MCF 10A (cell line): ENCODE data around the gene ZBTB44. TPM values are rescaled to one million over a fixed set of nuclear protein-coding genes. Genes with fewer than 3 reads are reported as not detected.
"Not testable (repeated sequence)": the region's sequence is repeated elsewhere in the genome, so short reads cannot be mapped to it uniquely, and the experiment has no call there.

Experiments used
- BruUV-seq: library from RNA; stranded (reverse); fragments of 400-500 nt; replicated peaks from 2 replicates; lab custom pipeline; 2021; lab: Mats Ljungman, UMichigan
- CTCF ChIA-PET: fragments of 300-600 bp; sonication (Branson Sonifier 250); formaldehyde crosslinking; extraction: SDS; loops from one replicate; lab custom pipeline; 2021; ENCODE audit warnings: antibody characterized with exemption, inconsistent platforms; lab: Yijun Ruan, JAX
- POLR2A ChIA-PET: fragments of 300-600, 350-650 bp; sonication (Branson Sonifier 250); formaldehyde crosslinking; extraction: SDS; loops from one replicate; lab custom pipeline; 2020; ENCODE audit warnings: antibody characterized with exemption, inconsistent platforms; lab: Yijun Ruan, JAX
- DNase-seq: peaks from one replicate; pipeline ENCODE4 v3.0.0-alpha.2; 2018; ENCODE audit not compliant: unreplicated experiment
- H3K27ac Mint-ChIP-seq: one replicate; pipeline ENCODE4 v1.8.0; 2022; ENCODE audit warnings: mild to moderate bottlenecking, low read depth, mixed read lengths; ENCODE audit not compliant: unreplicated experiment
- H3K27me3 Mint-ChIP-seq: one replicate; pipeline ENCODE4 v1.8.0; 2022; ENCODE audit warnings: mixed read lengths; ENCODE audit not compliant: insufficient read depth, unreplicated experiment
- H3K36me3 Mint-ChIP-seq: one replicate; pipeline ENCODE4 v1.8.0; 2022; ENCODE audit warnings: mild to moderate bottlenecking, moderate library complexity, mixed read lengths; ENCODE audit not compliant: insufficient read depth, unreplicated experiment
- H3K4me1 Mint-ChIP-seq: one replicate; pipeline ENCODE4 v1.8.0; 2022; ENCODE audit warnings: mixed read lengths; ENCODE audit not compliant: insufficient read depth, unreplicated experiment
- H3K4me3 Mint-ChIP-seq: one replicate; pipeline ENCODE4 v1.8.0; 2022; ENCODE audit warnings: mild to moderate bottlenecking, moderate library complexity, mixed read lengths; ENCODE audit not compliant: unreplicated experiment
- H3K9me3 Mint-ChIP-seq: one replicate; pipeline ENCODE4 v1.8.0; 2022; ENCODE audit warnings: mixed read lengths; ENCODE audit not compliant: unreplicated experiment
- intact Hi-C: fragments of 100-400 bp; cut with micrococcal nuclease; formaldehyde crosslinking; loops from 2 replicates; pipeline ENCODE4 v1.14.1; 2022
- total RNA-seq: library from RNA; stranded (reverse); gene quantifications from 2 replicates; pipeline ENCODE4 v1.2.3, GENCODE V29; 2022
- TF ChIP-seq, protein P1 (sequence below): fragments of 200-600 bp; IDR thresholded peaks from one replicate; pipeline ENCODE4 v1.8.0; 2022; ENCODE audit warnings: antibody characterized with exemption, mild to moderate bottlenecking; ENCODE audit not compliant: unreplicated experiment

The ZBTB44 gene
- total RNA-seq, 1 experiment from 2014 or later, result 28.5 TPM

- H3K27ac Mint-ChIP-seq, result no peak overlapping the region
- ChIA-PET CTCF (interaction anchor here (0.8 to 1.3 kb wide), 2 partner anchors 9 to 14 kb away, joined by 3 to 6 read pairs; no protein-coding TSS in a partner anchor), POLR2A (interaction anchor here (0.7 kb wide), 1 partner anchor 9 kb away, joined by 10 read pairs; no protein-coding TSS in a partner anchor)
Observed at GRCh38 chr11:130295657-130296056, 19.1 kb downstream of the ZBTB44 start.

GRCh38 chr11:130282111-130282510 is 32.6 kb downstream of the ZBTB44 start:
- POLR2A ChIA-PET, result no interaction called here
- BruUV-seq, result no TSS peak
- peaks cover 12% of the 10 kb centered on the region for H3K4me1 Mint-ChIP-seq

More at GRCh38 chr11:130295657-130296056, 19.1 kb downstream of the ZBTB44 start:
- TF ChIP-seq, protein P1, sequence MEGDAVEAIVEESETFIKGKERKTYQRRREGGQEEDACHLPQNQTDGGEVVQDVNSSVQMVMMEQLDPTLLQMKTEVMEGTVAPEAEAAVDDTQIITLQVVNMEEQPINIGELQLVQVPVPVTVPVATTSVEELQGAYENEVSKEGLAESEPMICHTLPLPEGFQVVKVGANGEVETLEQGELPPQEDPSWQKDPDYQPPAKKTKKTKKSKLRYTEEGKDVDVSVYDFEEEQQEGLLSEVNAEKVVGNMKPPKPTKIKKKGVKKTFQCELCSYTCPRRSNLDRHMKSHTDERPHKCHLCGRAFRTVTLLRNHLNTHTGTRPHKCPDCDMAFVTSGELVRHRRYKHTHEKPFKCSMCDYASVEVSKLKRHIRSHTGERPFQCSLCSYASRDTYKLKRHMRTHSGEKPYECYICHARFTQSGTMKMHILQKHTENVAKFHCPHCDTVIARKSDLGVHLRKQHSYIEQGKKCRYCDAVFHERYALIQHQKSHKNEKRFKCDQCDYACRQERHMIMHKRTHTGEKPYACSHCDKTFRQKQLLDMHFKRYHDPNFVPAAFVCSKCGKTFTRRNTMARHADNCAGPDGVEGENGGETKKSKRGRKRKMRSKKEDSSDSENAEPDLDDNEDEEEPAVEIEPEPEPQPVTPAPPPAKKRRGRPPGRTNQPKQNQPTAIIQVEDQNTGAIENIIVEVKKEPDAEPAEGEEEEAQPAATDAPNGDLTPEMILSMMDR, result no peak
- H3K27me3 Mint-ChIP-seq, result no peaks in the 10 kb centered on the region
- peaks cover under 1% of the 10 kb centered on the region for H3K36me3 Mint-ChIP-seq
- H3K4me1 Mint-ChIP-seq, result peaks cover 5% of the 10 kb centered on the region
- no peaks in the 10 kb centered on the region for H3K9me3 Mint-ChIP-seq
- H3K4me3 Mint-ChIP-seq, result no peak overlapping the region
- intact Hi-C loops, result no loop called here
- no peak for DNase-seq
- no TSS peak for BruUV-seq

GRCh38 chr11:130281341-130281740 is 33.4 kb downstream of the ZBTB44 start:
- intact Hi-C loops, BruUV-seq, H3K4me3 Mint-ChIP-seq, H3K27me3 Mint-ChIP-seq, DNase-seq, POLR2A ChIA-PET, H3K27ac Mint-ChIP-seq, H3K9me3 Mint-ChIP-seq: not testable (repeated sequence)
- CTCF ChIA-PET, result interaction anchor here (0.5 to 0.7 kb wide), 3 partner anchors 11 to 521 kb away, joined by 3 to 6 read pairs (median 3); no protein-coding TSS in a partner anchor
- peaks cover 12% of the 10 kb centered on the region for H3K36me3 Mint-ChIP-seq
- peaks cover 12% of the 10 kb centered on the region for H3K4me1 Mint-ChIP-seq

More at GRCh38 chr11:130282111-130282510, 32.6 kb downstream of the ZBTB44 start:
- TF ChIP-seq, protein P1, result no peak
- Mint-ChIP-seq H3K27ac (no peak overlapping the region), H3K4me3 (no peak overlapping the region), H3K27me3 (no peaks in the 10 kb centered on the region), H3K9me3 (no peaks in the 10 kb centered on the region), H3K36me3 (peaks cover 12% of the 10 kb centered on the region)
- no peak for DNase-seq
- intact Hi-C loops, result no loop called here
- CTCF ChIA-PET, result interaction anchor here (0.6 to 0.7 kb wide), 2 partner anchors 12 kb away, joined by 3 to 6 read pairs; no protein-coding TSS in a partner anchor

GRCh38 chr11:130279989-130280388 is 34.7 kb downstream of the ZBTB44 start:
- Mint-ChIP-seq H3K4me3 (no peak overlapping the region), H3K27ac (no peak overlapping the region), H3K27me3 (no peaks in the 10 kb centered on the region), H3K36me3 (peaks cover 8% of the 10 kb centered on the region), H3K4me1 (peaks cover 12% of the 10 kb centered on the region), H3K9me3 (no peaks in the 10 kb centered on the region)
- intact Hi-C loops, result no loop called here
- ChIA-PET CTCF (interaction anchor here (0.6 to 1.6 kb wide), 4 partner anchors 9 to 582 kb away, joined by 3 to 8 read pairs (median 4); no protein-coding TSS in a partner anchor), POLR2A (no interaction called here)
- TF ChIP-seq, protein P1, result no peak
- DNase-seq, result no peak
- BruUV-seq, result no TSS peak
